ENCODE data around the gene ZNF669.

- no peak for TF ChIP-seq CTCF (IDR thresholded peaks at IDR 0.05)
- no peak for TF ChIP-seq POLR2A (IDR thresholded peaks at IDR 0.05)
Observed at GRCh38 chr1:247096958-247097357, 7.2 kb downstream of the ZNF669 start.

Data from right lobe of liver (tissue), 4 donors.